WTC11 (cell line): ENCODE measurements around the gene ITPKB.

Experiments used
- CTCF ChIP-seq: fragments of 200-600 bp; IDR thresholded peaks from 2 replicates; pipeline ENCODE4 v1.8.0; 2022; ENCODE audit warnings: antibody characterized with exemption
- ESRRA ChIP-seq: sonication (generic); formaldehyde crosslinking; IDR thresholded peaks from 2 replicates; pipeline ENCODE4 v1.8.1; 2022; ENCODE audit warnings: mild to moderate bottlenecking, missing genetic modification reagents, borderline replicate concordance
- FOXP1 ChIP-seq: sonication (generic); formaldehyde crosslinking; IDR thresholded peaks from 2 replicates; pipeline ENCODE4 v1.8.0; 2022; ENCODE audit warnings: missing genetic modification reagents, mild to moderate bottlenecking, moderate library complexity, borderline replicate concordance
- FOXP4 ChIP-seq: sonication (generic); formaldehyde crosslinking; IDR thresholded peaks from 2 replicates; pipeline ENCODE4 v1.8.0; 2022; ENCODE audit warnings: mild to moderate bottlenecking, missing genetic modification reagents
- NR1H2 ChIP-seq: sonication (generic); formaldehyde crosslinking; IDR thresholded peaks from 2 replicates; pipeline ENCODE4 v1.9.0; 2021; ENCODE audit warnings: mild to moderate bottlenecking, moderate library complexity, missing genetic modification reagents
- RORB ChIP-seq: fragments of 250-450 bp; sonication (Bioruptor Pico); IDR thresholded peaks from 2 replicates; pipeline ENCODE4 v1.9.0; 2021; ENCODE audit warnings: mild to moderate bottlenecking
- SP1 ChIP-seq: sonication (generic); formaldehyde crosslinking; conservative IDR thresholded peaks from 2 replicates; pipeline ENCODE4 v1.8.1; 2022; ENCODE audit warnings: missing genetic modification reagents
- TP53 ChIP-seq: sonication (generic); formaldehyde crosslinking; IDR thresholded peaks from 2 replicates; pipeline ENCODE4 v1.8.1; 2023; ENCODE audit warnings: mild to moderate bottlenecking, missing genetic modification reagents
- ZNF232 ChIP-seq: sonication (generic); formaldehyde crosslinking; IDR thresholded peaks from 2 replicates; pipeline ENCODE4 v1.8.0; 2022; ENCODE audit warnings: mild to moderate bottlenecking, missing genetic modification reagents
- ZNF263 ChIP-seq: sonication (generic); formaldehyde crosslinking; IDR thresholded peaks from 2 replicates; pipeline ENCODE4 v1.8.1; 2022; ENCODE audit warnings: low read depth, mild to moderate bottlenecking, moderate library complexity, missing genetic modification reagents
- ZNF671 ChIP-seq: fragments of 250-450 bp; sonication (Bioruptor Pico); IDR thresholded peaks from 2 replicates; pipeline ENCODE4 v1.8.0; 2021; ENCODE audit warnings: mild to moderate bottlenecking

GRCh38 chr1:226679853-226680516, 59.1 kb downstream of the ITPKB start:
- TF ChIP-seq SP1 (CRISPR knock-in tag) (peak; percentile 77), CTCF (no peak), TP53 (CRISPR knock-in tag) (no peak), ESRRA (CRISPR knock-in tag) (no peak), ZNF263 (CRISPR knock-in tag) (no peak), FOXP1 (peak; percentile 26; the same call in 1 of the 2 replicates), FOXP4 (no peak), RORB (no peak), NR1H2 (CRISPR knock-in tag) (no peak), ZNF671 (no peak), ZNF232 (CRISPR knock-in tag) (no peak)
